BJ (cell line): Measurements from ENCODE around the gene SMAD6. TPM values are rescaled to one million over a fixed set of nuclear protein-coding genes. Genes with fewer than 3 reads are reported as not detected.

Source experiments
- CTCF ChIA-PET: fragments of 350-600 bp; formaldehyde crosslinking; extraction: SDS; loops from one replicate; lab custom pipeline; 2021; ENCODE audit warnings: antibody characterized with exemption, inconsistent platforms; lab: Yijun Ruan, JAX
- POLR2A ChIA-PET: fragments of 300-600 bp; sonication (Branson Sonifier 250); formaldehyde crosslinking; extraction: SDS; loops from one replicate; lab custom pipeline; 2021; ENCODE audit warnings: antibody characterized with exemption; lab: Charles Lee
- DNase-seq: peaks from one replicate; pipeline ENCODE4 v3.0.0-alpha.2; 2011; ENCODE audit warnings: low read depth
- H3K27me3 ChIP-seq: 2 replicates; pipeline ENCODE4 v1.6.0; 2011; ENCODE audit warnings: low read length; ENCODE audit not compliant: control insufficient read depth, insufficient read depth
- H3K36me3 ChIP-seq: 2 replicates; pipeline ENCODE4 v1.5.1; 2011; ENCODE audit warnings: low read length; ENCODE audit not compliant: control insufficient read depth, insufficient read depth
- H3K4me3 ChIP-seq: 2 replicates; pipeline ENCODE4 v1.5.1; 2011; ENCODE audit warnings: low read depth, mild to moderate bottlenecking, control low read depth, low read length
- CTCF ChIP-seq: IDR thresholded peaks from 2 replicates; pipeline ENCODE4 v1.5.1; 2011; ENCODE audit warnings: low read depth, mild to moderate bottlenecking, control low read depth, inconsistent platforms, low read length, moderate library complexity; ENCODE audit not compliant: insufficient read depth
- polyA plus RNA-seq: library from polyadenylated mRNA; depleted of rRNA; stranded (reverse); fragments of >200 nt; gene quantifications from 2 replicates; pipeline ENCODE4 v1.2.3, GENCODE V29; 2011

SMAD6 gene
- polyA plus RNA-seq, 1 experiment, result 3.8 TPM

GRCh38 chr15:66670175-66670574 is 31.9 kb upstream of the SMAD6 start:
- H3K27me3 ChIP-seq, result no peaks in the 10 kb centered on the region
- no peaks in the 10 kb centered on the region for H3K36me3 ChIP-seq
- ChIA-PET POLR2A (no interaction called here), CTCF (no interaction called here)
- no peak for TF ChIP-seq CTCF
- DNase-seq, result no peak
- no peak overlapping the region for H3K4me3 ChIP-seq

GRCh38 chr15:66670762-66671580 is 31.1 kb upstream of the SMAD6 start:
- no peak for DNase-seq
- ChIA-PET POLR2A (no interaction called here), CTCF (no interaction called here)
- Histone ChIP-seq H3K27me3 (no peaks in the 10 kb centered on the region), H3K36me3 (no peaks in the 10 kb centered on the region), H3K4me3 (no peak overlapping the region)
- TF ChIP-seq CTCF, result no peak

- CTCF ChIA-PET, result interaction anchor here (1.1 kb wide), 1 partner anchor 13 kb away, joined by 3 read pairs; no protein-coding TSS in a partner anchor
- no peak overlapping the region for H3K4me3 ChIP-seq
- no peak for DNase-seq
- TF ChIP-seq CTCF, result no peak
- no peaks in the 10 kb centered on the region for H3K36me3 ChIP-seq
- no peaks in the 10 kb centered on the region for H3K27me3 ChIP-seq
- POLR2A ChIA-PET, result no interaction called here
Observed at GRCh38 chr15:66672867-66673266, 29.2 kb upstream of the SMAD6 start.

- ChIA-PET CTCF (interaction anchor here (1.1 kb wide), 1 partner anchor 12 kb away, joined by 3 read pairs; no protein-coding TSS in a partner anchor), POLR2A (no interaction called here)
- Histone ChIP-seq H3K36me3 (no peaks in the 10 kb centered on the region), H3K4me3 (no peak overlapping the region), H3K27me3 (no peaks in the 10 kb centered on the region)
- no peak for TF ChIP-seq CTCF
- DNase-seq, result no peak
Observed at GRCh38 chr15:66673410-66674322, 28.4 kb upstream of the SMAD6 start.

- Histone ChIP-seq H3K36me3 (no peaks in the 10 kb centered on the region), H3K4me3 (no peak overlapping the region), H3K27me3 (no peaks in the 10 kb centered on the region)
- ChIA-PET CTCF (no interaction called here), POLR2A (no interaction called here)
- DNase-seq, result no peak
- TF ChIP-seq CTCF, result no peak
Observed at GRCh38 chr15:66674756-66675155, 27.3 kb upstream of the SMAD6 start.
